NT2/D1 (cell line): Measurements from ENCODE around the gene BIN1.

Experiments used
- SUZ12 ChIP-seq: IDR thresholded peaks from 2 replicates; pipeline ENCODE4 v1.6.1; 2011; ENCODE audit not compliant: insufficient read length, insufficient read depth; ENCODE audit errors: extremely low read depth
- YY1 ChIP-seq: IDR thresholded peaks from 2 replicates; pipeline ENCODE4 v1.6.1; 2011; ENCODE audit not compliant: insufficient read length, insufficient read depth
- ZNF274 ChIP-seq: IDR thresholded peaks from 2 replicates; pipeline ENCODE4 v1.6.1; 2011; ENCODE audit warnings: mild to moderate bottlenecking, low read depth, low read length

- no peak for TF ChIP-seq YY1
- no peak for TF ChIP-seq ZNF274
- no peak for TF ChIP-seq SUZ12
These were observed 19.8 kb downstream of the BIN1 start for GRCh38 chr2:127086990-127087790.
